Measurements from ENCODE around the gene PALD1.

PALD1 gene

GRCh38 chr10:70590655-70591416 lies 112.3 kb downstream of the PALD1 start:
- no peak for DNase-seq (ENCODE audit: low read depth)
- H3K4me3 ChIP-seq (ENCODE audit: low read length) = no peak overlapping the region
- TF ChIP-seq CTCF (IDR thresholded peaks at IDR 0.05; ENCODE audit: insufficient read depth, low read depth, low read length, missing control alignments) = no peak

GRCh38 chr10:70592186-70592735 lies 113.7 kb downstream of the PALD1 start:
- TF ChIP-seq CTCF (IDR thresholded peaks at IDR 0.05; ENCODE audit: insufficient read depth, low read depth, low read length, missing control alignments) = no peak
- DNase-seq (ENCODE audit: low read depth) = no peak
- no peak overlapping the region for H3K4me3 ChIP-seq (ENCODE audit: low read length)

- no peak overlapping the region for H3K4me3 ChIP-seq (ENCODE audit: low read length)
- DNase-seq (ENCODE audit: low read depth) = no peak
- TF ChIP-seq CTCF (IDR thresholded peaks at IDR 0.05; ENCODE audit: insufficient read depth, low read depth, low read length, missing control alignments) = no peak
Measured at GRCh38 chr10:70592746-70593512, 114.4 kb downstream of the PALD1 start.

- no peak for DNase-seq (ENCODE audit: low read depth)
- no peak overlapping the region for H3K4me3 ChIP-seq (ENCODE audit: low read length)
- no peak for TF ChIP-seq CTCF (IDR thresholded peaks at IDR 0.05; ENCODE audit: insufficient read depth, low read depth, low read length, missing control alignments)
Measured at GRCh38 chr10:70593513-70593890, 114.9 kb downstream of the PALD1 start.

- DNase-seq (ENCODE audit: low read depth) = no peak
- TF ChIP-seq CTCF (IDR thresholded peaks at IDR 0.05; ENCODE audit: insufficient read depth, low read depth, low read length, missing control alignments) = no peak
- no peak overlapping the region for H3K4me3 ChIP-seq (ENCODE audit: low read length)
Measured at GRCh38 chr10:70594161-70594560, 115.6 kb downstream of the PALD1 start.

GRCh38 chr10:70595566-70596016 lies 117.0 kb downstream of the PALD1 start:
- H3K4me3 ChIP-seq (ENCODE audit: low read length) = no peak overlapping the region
- DNase-seq (ENCODE audit: low read depth) = no peak
- no peak for TF ChIP-seq CTCF (IDR thresholded peaks at IDR 0.05; ENCODE audit: insufficient read depth, low read depth, low read length, missing control alignments)

Data from epithelial cell of esophagus (primary cell).